AG04450 (cell line): Measurements from ENCODE around the gene EBF3. TPM values are rescaled to one million over a fixed set of nuclear protein-coding genes. Genes with fewer than 3 reads are reported as not detected.

Experiments
- CTCF ChIA-PET: fragments of 300-600, 350-600 bp; formaldehyde crosslinking; extraction: SDS; loops from one replicate; lab custom pipeline; 2022; ENCODE audit warnings: antibody characterized with exemption, inconsistent platforms; lab: Charles Lee
- POLR2A ChIA-PET: fragments of 350-600 bp; formaldehyde crosslinking; extraction: SDS; loops from one replicate; lab custom pipeline; 2021; ENCODE audit warnings: antibody characterized with exemption, inconsistent platforms; lab: Yijun Ruan, JAX
- DNase-seq: peaks from one replicate; pipeline ENCODE4 v3.0.0-alpha.2; 2011; ENCODE audit warnings: low read depth, low spot score
- H3K27ac ChIP-seq: one replicate; pipeline ENCODE4 v1.5.1; 2012; ENCODE audit warnings: low read depth, low read length, control low read depth
- H3K27me3 ChIP-seq: one replicate; pipeline ENCODE4 v1.6.0; 2012; ENCODE audit warnings: low read length; ENCODE audit not compliant: control insufficient read depth, insufficient read depth
- H3K4me3 ChIP-seq: 2 replicates; pipeline ENCODE4 v1.5.1; 2011; ENCODE audit warnings: mild to moderate bottlenecking, low read depth, low read length, control low read depth
- H3K9me3 ChIP-seq: 2 replicates; pipeline ENCODE4 v1.5.1; 2012; ENCODE audit warnings: low read length; ENCODE audit not compliant: control insufficient read depth, insufficient read depth
- CTCF ChIP-seq: IDR thresholded peaks from 2 replicates; pipeline ENCODE4 v1.5.1; 2011; ENCODE audit warnings: low read depth, low read length, control low read depth, inconsistent platforms
- polyA plus RNA-seq: library from polyadenylated mRNA; depleted of rRNA; stranded (reverse); fragments of >200 nt; gene quantifications from 2 replicates; pipeline ENCODE4 v1.2.3, GENCODE V29; 2011

The EBF3 gene
- polyA plus RNA-seq, 1 experiment, result 0.01 TPM

GRCh38 chr10:129867631-129868179 lies 96.4 kb downstream of the EBF3 start:
- ChIA-PET POLR2A (no interaction called here), CTCF (no interaction called here)
- no peaks in the 10 kb centered on the region for H3K27me3 ChIP-seq
- H3K4me3 ChIP-seq, result no peak overlapping the region
- TF ChIP-seq CTCF, result no peak
- H3K27ac ChIP-seq, result no peak overlapping the region
- H3K9me3 ChIP-seq, result peaks cover 69% of the 10 kb centered on the region
- no peak for DNase-seq

GRCh38 chr10:129866894-129867293 lies 97.2 kb downstream of the EBF3 start:
- POLR2A ChIA-PET, result no interaction called here
- no peak for TF ChIP-seq CTCF
- Histone ChIP-seq H3K27ac (no peak overlapping the region), H3K4me3 (no peak overlapping the region), H3K27me3 (no peaks in the 10 kb centered on the region), H3K9me3 (peaks cover 68% of the 10 kb centered on the region)
- DNase-seq, result no peak
- CTCF ChIA-PET, result no interaction called here

GRCh38 chr10:129865960-129866359 lies 98.1 kb downstream of the EBF3 start:
- DNase-seq, result no peak
- no peak for TF ChIP-seq CTCF
- POLR2A ChIA-PET, result no interaction called here
- Histone ChIP-seq H3K9me3 (peaks cover 76% of the 10 kb centered on the region), H3K4me3 (no peak overlapping the region), H3K27me3 (no peaks in the 10 kb centered on the region), H3K27ac (no peak overlapping the region)
- CTCF ChIA-PET, result no interaction called here

GRCh38 chr10:129865413-129865812 lies 98.7 kb downstream of the EBF3 start:
- H3K4me3 ChIP-seq, result no peak overlapping the region
- no peak for TF ChIP-seq CTCF
- no peak for DNase-seq
- no peaks in the 10 kb centered on the region for H3K27me3 ChIP-seq
- peaks cover 76% of the 10 kb centered on the region for H3K9me3 ChIP-seq
- ChIA-PET POLR2A (no interaction called here), CTCF (no interaction called here)
- no peak overlapping the region for H3K27ac ChIP-seq

DNA sequence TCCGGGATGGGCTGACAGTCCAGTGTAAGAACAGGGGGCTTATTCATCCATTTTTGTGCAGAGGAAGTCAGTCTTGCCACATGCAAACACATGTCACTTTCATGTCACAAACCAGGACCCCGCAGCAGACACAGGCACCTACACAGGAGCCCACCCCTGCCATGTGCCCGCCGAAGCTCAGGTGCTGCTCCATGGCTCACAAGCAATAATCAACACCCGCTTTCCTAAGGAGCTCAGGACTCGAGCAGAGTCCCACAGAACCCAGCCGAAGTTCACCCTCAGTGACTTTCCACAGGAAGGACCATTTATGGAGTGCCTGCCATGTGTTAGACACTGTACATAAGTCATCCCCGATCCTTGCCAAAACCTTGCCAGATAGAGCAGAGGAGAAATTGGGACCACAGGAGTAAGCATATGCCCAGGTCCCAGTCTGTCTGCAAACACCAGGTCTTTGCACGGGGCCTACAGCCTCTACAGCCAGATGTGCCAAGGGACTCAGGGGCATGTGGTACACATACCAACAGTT lies 99.4 kb downstream of the EBF3 start:
- POLR2A ChIA-PET, result no interaction called here
- H3K9me3 ChIP-seq, result peaks cover 80% of the 10 kb centered on the region
- H3K27me3 ChIP-seq, result no peaks in the 10 kb centered on the region
- TF ChIP-seq CTCF, result no peak
- H3K4me3 ChIP-seq, result no peak overlapping the region
- CTCF ChIA-PET, result no interaction called here
- no peak for DNase-seq
- H3K27ac ChIP-seq, result no peak overlapping the region
